ENCODE measurements around the gene TLE5. TPM values are rescaled to one million over a fixed set of nuclear protein-coding genes. Genes with fewer than 3 reads are reported as not detected.

The TLE5 gene
- polyA plus RNA-seq, 1 donor from 2014 or later = 153 TPM

GRCh38 chr19:3106509-3107141 lies 44.3 kb upstream of the TLE5 start:
- Histone ChIP-seq H3K27me3 (ENCODE audit: insufficient read depth, low read depth, low read length) (no peaks in the 10 kb centered on the region), H3K9ac (ENCODE audit: low read length) (no peak overlapping the region), H3K9me2 (ENCODE audit: insufficient read depth, low read length) (no peaks in the 10 kb centered on the region), H4K20me1 (ENCODE audit: insufficient read depth) (no peaks in the 10 kb centered on the region), H3K27ac (ENCODE audit: low read length) (no peak overlapping the region), H3K4me3 (ENCODE audit: low read length) (no peak overlapping the region), H3K9me3 (ENCODE audit: low read length) (no peaks in the 10 kb centered on the region), H2AFZ (ENCODE audit: low read depth, low read length) (no peak overlapping the region), H3K36me3 (ENCODE audit: insufficient read depth, low read length) (no peaks in the 10 kb centered on the region), H3K4me2 (ENCODE audit: low read length) (no peak overlapping the region), H3K79me2 (replicated peaks; ENCODE audit: insufficient read depth, low read length) (peaks cover 8% of the 10 kb centered on the region), H3F3A (ENCODE audit: insufficient read depth, low read length, poor library complexity, severe bottlenecking) (no peaks in the 10 kb centered on the region)
- TF ChIP-seq TAF1 (IDR thresholded peaks at IDR 0.05; ENCODE audit: low read depth) (no peak), REST (IDR thresholded peaks at IDR 0.05; ENCODE audit: borderline replicate concordance) (no peak), SMC3 (conservative IDR thresholded peaks at IDR 0.05; ENCODE audit: poor library complexity) (no peak), POLR2AphosphoS5 (IDR thresholded peaks at IDR 0.05) (no peak), EZH2 (IDR thresholded peaks at IDR 0.05; ENCODE audit: borderline replicate concordance, insufficient read depth, low read length, poor library complexity, severe bottlenecking) (no peak), MXI1 (conservative IDR thresholded peaks at IDR 0.05; ENCODE audit: poor library complexity, severe bottlenecking) (no peak), CTCF (IDR thresholded peaks at IDR 0.05; ENCODE audit: poor library complexity, severe bottlenecking) (no peak), RAD21 (conservative IDR thresholded peaks at IDR 0.05) (no peak), EP300 (conservative IDR thresholded peaks at IDR 0.05; ENCODE audit: poor library complexity, severe bottlenecking) (no peak)

GRCh38 chr19:3105641-3106508 lies 43.6 kb upstream of the TLE5 start:
- TF ChIP-seq EP300 (conservative IDR thresholded peaks at IDR 0.05; ENCODE audit: poor library complexity, severe bottlenecking) = no peak
- TF ChIP-seq REST (IDR thresholded peaks at IDR 0.05; ENCODE audit: borderline replicate concordance) = no peak
- TF ChIP-seq RAD21 (conservative IDR thresholded peaks at IDR 0.05) = no peak
- no peak for TF ChIP-seq SMC3 (conservative IDR thresholded peaks at IDR 0.05; ENCODE audit: poor library complexity)
- TF ChIP-seq POLR2AphosphoS5 (IDR thresholded peaks at IDR 0.05) = no peak
- TF ChIP-seq EZH2 (IDR thresholded peaks at IDR 0.05; ENCODE audit: borderline replicate concordance, insufficient read depth, low read length, poor library complexity, severe bottlenecking) = no peak
- TF ChIP-seq TAF1 (IDR thresholded peaks at IDR 0.05; ENCODE audit: low read depth) = no peak
- no peak for TF ChIP-seq MXI1 (conservative IDR thresholded peaks at IDR 0.05; ENCODE audit: poor library complexity, severe bottlenecking)
- TF ChIP-seq CTCF (IDR thresholded peaks at IDR 0.05; ENCODE audit: poor library complexity, severe bottlenecking) = no peak
- H3K27me3 ChIP-seq (ENCODE audit: insufficient read depth, low read depth, low read length) = no peaks in the 10 kb centered on the region
- no peaks in the 10 kb centered on the region for H3K9me2 ChIP-seq (ENCODE audit: insufficient read depth, low read length)
- H3K9ac ChIP-seq (ENCODE audit: low read length) = no peak overlapping the region
- no peaks in the 10 kb centered on the region for H3K36me3 ChIP-seq (ENCODE audit: insufficient read depth, low read length)
- no peaks in the 10 kb centered on the region for H3F3A ChIP-seq (ENCODE audit: insufficient read depth, low read length, poor library complexity, severe bottlenecking)
- H4K20me1 ChIP-seq (ENCODE audit: insufficient read depth) = no peaks in the 10 kb centered on the region
- H2AFZ ChIP-seq (ENCODE audit: low read depth, low read length) = no peak overlapping the region
- H3K4me2 ChIP-seq (ENCODE audit: low read length) = no peak overlapping the region
- H3K27ac ChIP-seq (ENCODE audit: low read length) = no peak overlapping the region
- no peaks in the 10 kb centered on the region for H3K9me3 ChIP-seq (ENCODE audit: low read length)
- no peak overlapping the region for H3K4me3 ChIP-seq (ENCODE audit: low read length)
- peaks cover 8% of the 10 kb centered on the region for H3K79me2 ChIP-seq (replicated peaks; ENCODE audit: insufficient read depth, low read length)
